GM18498 (cell line): ENCODE data around the gene BEAN1.
"Not testable (repeated sequence)": the region's sequence is repeated elsewhere in the genome, so short reads cannot be mapped to it uniquely, and the experiment has no call there.

Source experiments
- ATAC-seq: cut with Tn5 transposase; IDR thresholded peaks from one replicate; pipeline ENCODE4 v1.9.1; 2021; ENCODE audit warnings: mild to moderate bottlenecking, moderate library complexity; ENCODE audit not compliant: unreplicated experiment

BEAN1 gene

DNA sequence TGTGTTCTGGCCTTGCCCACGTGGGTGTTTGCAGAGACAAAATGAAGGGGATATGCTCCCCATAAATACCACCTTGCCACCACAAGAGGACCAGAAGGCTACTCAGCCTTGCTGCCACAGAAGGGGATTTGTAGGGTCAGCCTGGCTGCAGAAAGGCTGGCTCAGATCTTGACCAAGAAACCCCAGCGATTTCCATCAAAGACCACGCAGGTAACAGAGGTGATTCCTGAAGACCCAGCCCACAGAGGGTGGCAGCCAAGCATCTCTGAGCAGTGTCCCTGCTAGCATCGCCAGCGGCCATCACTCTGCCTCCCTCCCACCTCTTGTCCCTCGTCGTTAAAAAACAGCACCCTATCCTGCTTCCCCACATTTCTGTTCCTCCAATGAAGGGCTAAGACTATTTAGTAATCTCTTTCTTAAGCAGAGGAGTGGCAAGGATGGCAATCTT lies 54.9 kb downstream of the BEAN1 start:
- ATAC-seq = no peak

DNA sequence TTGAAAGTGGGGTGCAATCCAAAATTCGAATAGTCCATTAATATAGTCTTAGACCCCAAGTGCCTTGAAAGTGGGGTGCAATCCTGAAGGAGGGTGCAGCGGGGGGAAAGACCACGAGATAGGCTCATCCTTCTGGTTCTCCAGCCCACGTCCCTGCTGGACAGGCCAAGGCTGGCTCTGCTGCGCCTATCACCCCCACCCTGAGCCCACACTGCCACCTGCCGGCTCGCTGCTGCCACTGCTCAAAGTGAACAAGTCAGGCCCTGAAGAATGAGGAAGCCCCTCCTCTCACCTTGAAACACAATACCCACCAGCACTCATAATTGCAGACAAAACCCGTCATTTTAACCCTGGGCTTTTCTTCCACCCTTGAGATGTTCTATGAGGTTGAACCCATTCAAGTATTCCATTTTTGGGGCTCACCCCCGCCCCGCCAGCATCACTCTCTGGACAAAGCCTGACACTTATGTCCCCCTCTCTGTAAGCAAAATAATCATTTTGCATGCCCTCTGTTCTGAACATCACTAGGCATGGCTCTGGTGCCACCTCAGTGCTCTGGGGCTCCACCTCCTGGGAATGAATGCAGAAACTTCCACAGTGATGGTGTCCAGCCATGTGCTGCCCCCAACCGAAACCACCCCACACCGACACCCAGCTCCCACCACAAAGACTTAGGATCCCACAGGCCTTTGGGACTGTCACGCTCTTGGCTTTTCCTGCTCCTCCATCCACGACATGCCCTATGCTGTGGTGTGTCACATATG lies 56.8 kb downstream of the BEAN1 start:
- ATAC-seq = peak; percentile 73

DNA sequence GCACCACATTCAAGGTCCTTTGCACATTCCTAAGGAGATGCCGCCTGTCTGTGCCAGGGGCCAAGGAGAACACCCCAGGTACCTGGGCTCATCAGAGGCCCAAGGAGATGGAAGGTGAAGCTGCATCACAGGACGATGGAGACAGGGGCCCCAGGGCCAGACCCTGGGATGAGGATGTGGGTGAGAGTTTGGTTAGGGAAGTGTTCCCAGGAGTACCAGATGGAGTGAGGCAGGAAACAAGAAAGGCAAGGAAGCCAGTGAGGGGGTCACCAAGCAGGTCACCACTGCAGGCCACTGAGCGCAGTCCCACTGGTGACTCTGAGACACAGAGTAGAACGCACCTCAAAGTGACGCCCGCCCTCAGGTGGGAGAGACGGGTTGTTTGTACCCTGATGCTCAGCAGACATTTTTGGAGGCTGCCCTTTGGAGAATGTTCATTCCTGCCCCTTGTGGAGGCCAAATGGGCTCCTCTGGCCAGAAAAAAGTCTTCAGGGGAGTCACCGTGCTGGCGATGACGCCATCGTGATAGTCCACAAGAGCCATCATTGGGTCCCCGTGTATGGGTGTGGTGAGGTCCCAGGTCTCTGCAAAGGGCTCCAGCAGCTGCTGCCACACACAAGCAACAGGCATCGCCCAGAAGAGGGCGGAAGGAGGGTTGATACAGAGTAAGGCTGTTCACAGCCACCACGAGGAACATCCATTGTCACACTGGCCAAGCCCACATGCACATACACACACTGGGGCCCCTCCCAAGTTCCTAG lies 57.5 kb downstream of the BEAN1 start:
- ATAC-seq = no peak

DNA sequence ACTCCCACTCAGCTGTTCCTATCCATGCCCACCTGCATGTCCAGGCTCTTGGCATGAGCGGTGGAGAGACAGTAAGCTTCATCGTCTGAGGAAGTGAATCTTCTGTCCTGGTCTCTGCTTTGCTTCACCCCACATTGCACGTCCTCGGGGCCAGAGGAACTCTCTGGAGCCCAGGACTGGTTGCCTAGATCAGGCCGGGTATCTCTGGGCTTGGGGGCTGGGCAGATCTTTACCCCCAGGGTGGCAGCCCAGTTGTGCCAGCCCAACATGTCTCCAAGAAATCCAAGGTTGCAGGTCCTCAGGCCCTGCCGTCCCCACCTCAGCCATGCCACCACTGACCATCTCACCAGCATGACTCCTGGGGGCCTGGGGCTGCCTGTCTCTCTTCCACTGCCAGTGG lies 58.3 kb downstream of the BEAN1 start:
- ATAC-seq = no peak

DNA sequence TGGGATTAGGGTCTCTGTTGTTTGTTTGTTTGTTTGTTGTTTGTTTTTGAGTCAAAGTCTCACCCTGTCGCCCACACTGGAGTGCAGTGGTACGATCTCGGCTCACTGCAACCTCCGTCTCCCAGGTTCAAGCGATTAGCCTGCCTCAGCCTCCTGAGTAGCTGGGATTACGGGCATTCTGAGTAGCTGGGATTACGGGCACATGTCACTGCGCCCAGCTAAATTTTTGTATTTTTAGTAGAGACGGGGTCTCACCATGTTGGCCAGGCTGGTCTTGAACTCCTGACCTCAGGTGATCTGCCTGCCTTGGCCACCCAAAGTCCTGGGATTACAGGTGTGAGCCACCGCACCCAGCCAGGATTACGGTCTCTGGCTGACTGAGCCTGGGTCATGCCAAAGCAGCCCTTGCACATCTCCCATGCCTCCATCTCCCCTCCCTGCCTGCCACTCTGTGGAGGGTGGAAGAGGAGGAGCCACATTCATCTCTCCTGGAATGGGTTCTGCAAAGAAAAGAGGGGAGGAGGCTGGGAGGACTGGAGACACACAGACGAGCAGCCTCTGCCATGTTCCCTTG lies 59.2 kb downstream of the BEAN1 start:
- ATAC-seq = no peak

DNA sequence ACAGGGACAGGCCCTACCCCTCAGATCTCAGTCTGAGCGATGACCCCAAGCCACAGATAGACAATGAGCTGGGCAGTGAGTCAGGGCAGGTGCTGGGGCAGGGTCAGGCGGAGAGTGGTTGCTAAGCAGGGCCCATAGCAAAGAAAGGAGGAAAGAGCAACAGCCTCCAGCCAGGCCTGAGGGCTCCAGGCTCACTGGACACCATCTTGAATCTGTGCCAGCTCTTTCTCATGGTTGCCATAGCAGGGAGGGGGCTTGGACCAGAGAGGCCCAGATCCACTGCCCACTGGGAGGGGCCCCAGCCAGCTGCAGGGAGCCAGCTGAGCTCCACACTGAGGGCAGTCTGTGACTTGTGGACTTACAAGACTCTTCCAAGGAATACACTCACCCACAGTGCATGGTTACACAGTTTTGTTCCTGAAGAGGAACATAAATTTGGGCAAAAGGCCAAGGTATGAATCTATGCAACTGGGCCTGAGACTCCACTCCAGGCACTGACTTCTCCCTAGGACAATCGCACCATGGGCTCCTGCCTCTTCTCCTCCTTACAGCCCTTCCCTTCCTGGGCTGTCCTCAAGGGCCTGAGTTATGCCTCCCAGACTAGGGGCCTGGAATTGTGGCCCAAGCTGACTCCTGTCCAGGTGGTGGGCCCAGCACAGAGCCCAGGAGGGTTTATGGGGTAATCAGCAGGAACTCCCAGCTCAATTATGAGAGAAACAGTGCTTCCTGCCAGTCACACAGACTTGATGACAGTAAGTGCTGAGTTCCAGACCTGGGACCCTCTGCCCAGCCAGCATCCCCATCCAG lies 59.9 kb downstream of the BEAN1 start:
- no peak for ATAC-seq

DNA sequence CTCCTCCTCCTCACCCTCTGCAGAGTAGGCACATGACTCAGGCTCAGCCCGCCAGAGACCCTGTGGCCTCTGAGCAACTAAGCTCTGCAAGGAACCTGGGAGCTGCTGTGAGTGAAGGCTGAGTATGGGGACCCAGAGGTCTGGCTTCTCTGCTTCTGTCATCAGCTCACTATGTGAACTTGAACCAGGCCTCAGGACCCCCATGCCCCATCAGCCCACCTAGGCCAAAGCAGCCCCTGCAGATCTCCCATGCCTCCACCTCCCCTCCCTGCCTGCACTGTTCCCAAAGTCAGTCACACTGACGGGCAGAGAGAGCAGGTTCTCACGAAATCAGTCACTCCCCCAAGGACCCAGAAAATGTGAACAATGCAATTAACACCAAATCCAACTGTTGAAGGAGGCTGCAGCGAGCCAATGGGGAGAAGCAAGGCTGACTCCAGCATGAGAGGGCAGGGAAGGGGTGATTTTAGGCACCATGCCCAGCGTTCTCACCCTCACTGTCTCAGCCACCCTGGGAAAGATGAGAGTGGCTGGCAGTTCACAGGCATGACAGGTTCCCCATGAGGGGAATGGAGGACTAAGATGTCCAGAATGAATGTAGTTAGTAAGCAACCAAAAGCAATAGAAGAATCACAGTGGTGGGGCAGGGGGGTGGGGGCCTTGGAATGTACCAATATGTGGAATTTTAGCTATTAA lies 60.6 kb downstream of the BEAN1 start:
- ATAC-seq = no peak

DNA sequence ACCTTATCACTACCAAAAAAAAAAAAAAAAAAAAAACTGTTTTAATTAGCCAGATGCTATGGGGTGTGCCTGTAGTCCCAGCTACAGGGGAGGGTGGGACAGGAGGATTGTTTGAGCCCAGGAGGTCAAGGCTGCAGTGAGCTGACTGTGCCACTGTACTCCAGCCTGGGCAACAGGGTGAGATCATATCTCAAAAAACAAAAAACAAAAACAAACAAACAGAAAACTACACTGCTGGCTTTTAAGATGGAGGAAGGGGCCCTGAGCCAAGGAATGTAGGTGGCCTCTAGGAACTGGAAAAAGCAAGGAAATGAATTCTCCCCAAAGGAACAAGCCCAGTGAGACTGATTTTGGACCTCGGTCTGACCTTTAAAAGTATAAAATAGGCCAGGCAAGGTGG lies 61.4 kb downstream of the BEAN1 start:
- ATAC-seq = no peak

DNA sequence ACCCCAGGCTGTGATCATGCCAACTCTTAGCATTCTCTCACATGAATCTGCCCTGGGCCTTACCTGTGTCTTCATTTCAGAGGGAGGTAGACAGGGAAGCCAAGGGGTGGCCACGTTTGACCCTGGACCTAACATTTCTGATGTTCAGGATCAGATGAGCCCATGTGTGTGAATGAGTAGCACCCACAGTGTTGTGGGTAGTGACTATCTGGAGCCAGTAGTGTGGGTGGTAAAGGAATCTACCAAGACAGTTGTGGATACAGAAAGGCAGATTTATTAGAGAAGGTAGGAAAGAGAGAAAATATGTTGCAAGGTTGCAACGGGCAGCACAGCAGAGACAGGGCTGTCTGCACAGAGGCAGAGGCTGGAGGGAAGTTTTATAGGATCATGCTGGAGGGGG lies 62.3 kb downstream of the BEAN1 start:
- ATAC-seq = no peak

DNA sequence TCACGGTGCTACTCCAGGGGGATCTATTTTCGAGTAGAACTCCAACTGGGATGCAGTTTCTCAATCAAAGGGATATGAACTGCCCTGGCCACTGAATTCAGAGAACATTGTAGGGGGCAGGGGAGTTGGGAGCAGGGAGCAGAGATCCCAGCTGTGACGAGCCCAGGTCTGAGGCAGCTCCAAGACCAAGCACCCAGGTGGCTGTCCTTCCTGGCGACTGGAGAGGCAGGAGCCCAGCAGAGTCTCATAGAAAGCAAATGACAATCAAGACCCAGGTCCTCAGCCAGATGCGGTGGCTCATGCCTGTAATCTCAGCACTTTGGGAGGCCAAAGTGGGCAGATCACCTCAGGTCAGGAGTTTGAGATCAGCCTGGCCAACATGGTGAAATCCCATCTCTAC lies 62.7 kb downstream of the BEAN1 start:
- no peak for ATAC-seq

DNA sequence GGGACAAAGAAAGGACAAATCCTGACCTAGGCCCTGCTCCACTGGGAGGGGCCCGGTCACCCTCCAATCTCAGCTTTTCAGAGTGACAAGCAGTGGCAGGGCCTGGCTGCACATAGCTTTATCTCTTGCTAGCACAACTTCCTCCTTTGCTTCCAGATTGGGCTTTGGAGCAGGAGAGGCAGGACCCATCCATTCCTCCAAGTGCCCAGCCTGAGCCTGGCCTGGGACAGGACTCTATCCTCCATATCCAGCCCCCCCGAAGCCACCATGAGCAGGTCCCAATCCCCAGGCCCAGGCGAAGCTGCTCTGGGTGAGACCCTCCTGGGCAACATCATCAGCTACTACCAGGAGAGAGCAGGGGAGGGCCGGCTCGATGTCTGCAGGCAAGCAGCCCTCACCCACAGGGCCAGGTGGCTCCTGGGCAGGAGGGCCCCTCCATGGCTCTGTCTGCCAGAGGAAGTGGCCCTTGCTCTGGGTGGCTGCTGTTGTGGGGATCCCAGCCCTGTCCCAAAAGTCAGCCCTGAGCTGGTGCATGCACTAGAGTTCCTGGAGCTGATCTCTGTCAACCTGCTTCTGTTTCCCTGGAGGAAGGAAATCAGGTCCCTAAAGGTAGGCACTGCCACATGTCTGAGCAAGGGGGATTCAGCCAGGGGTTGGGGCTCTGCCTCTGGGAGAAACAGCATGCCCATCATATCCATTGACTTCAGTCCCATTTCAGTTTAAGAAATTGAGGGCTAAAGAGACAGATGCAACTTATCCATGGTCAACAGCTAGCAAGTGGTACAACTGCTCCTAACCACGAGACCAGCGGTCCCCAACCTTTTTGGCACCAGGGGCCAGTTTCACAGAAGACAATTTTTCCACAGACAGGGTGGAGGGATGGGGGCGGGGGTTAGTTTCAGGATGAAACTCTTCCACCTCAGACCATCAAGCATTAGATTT lies 64.0 kb downstream of the BEAN1 start:
- ATAC-seq = no peak

DNA sequence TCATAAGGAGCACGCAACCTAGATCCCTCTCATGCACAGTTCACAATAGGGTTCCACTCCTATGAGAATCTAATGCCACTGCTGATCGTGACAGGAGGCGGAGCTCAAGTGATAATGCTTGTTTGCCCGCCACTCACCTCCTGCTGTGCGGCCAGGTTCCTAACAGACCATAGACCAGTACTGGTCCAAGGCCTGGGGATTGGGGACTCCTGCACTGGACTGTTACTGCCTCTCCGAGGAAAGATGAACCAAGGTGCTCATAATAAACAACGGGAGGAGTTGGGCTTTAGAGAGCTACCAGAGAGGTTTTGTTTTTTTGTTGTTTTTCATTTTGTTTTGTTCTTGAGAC lies 64.6 kb downstream of the BEAN1 start:
- no peak for ATAC-seq

DNA sequence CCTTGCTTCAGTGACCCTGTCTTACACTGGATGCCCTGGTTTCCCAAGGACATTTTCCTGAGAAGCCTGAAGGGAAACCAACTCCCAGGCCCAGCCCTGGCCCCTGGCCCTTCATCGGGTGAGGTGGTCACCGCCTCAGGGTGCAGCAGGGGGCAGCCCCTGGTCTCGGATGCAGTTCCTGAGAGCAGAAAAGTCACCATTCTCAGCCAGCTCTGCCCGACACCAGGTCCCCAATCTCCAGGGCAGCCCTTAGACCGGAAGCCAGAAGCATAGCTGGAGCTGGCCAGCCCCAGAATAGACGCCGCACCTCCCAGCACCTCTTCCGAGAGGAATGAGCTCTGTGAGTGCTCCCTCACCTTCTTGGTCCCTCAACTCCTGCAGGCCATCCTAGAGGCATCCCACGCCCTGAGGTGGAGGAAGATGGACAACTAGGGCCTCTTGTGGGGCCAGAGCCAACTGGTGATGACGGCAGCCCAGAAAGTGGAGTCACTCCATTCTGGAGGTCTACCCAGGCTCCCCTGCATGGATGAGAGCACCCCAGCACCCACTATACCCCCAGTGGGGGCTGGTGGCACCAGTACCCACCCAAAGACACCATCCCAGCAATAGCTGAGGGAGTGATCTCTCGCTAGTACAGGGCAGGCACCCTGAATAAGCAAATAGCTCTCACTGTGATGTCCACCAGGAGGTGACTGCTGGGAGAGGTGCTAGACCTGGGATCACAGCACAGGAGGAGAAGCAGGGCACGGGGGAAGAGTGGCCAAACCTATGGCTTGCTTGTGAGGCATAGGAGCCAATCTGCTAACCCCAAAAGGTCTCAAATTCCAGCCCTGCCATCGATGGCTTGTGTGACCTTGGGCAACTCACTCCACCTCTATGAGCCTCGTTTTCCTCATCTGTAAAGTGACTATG lies 66.7 kb downstream of the BEAN1 start:
- no peak for ATAC-seq

DNA sequence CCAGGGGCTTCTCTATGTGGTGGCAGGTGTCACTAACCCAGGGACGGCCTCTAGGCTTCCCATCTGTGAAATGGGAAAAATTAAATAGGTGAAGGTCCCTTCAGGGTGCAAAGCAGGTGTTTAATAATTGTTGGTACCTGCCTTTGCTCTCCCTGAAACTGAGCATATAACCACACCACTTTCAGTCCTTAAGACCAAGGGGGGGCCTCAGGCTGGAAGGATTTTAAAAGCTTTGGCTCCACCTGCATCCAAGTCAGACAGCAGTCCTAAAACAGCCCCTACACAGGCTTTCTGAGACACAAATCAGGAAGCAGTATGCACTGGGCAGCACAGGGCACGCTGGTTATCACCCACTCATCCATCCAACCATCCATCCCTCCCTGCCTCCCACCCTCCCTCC lies 67.8 kb downstream of the BEAN1 start:
- no peak for ATAC-seq

DNA sequence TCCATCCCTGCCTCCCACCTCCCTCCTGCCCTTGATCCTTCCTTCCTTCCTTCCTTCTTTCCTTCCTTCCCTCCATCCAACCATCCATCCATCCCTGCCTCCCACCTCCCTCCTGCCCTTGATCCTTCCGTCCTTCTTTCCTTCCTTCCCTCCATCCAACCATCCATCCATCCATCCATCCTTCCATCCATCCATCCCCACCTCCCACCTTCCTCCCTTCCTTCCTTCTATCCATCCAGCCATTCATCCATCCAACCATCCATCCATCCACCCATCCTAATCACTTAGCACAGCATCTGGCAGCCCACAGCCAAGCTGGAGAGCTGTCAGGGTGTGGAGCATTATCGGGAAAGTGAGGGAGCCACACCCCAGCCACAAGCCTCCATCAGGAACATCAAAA lies 68.3 kb downstream of the BEAN1 start:
- ATAC-seq = no peak

DNA sequence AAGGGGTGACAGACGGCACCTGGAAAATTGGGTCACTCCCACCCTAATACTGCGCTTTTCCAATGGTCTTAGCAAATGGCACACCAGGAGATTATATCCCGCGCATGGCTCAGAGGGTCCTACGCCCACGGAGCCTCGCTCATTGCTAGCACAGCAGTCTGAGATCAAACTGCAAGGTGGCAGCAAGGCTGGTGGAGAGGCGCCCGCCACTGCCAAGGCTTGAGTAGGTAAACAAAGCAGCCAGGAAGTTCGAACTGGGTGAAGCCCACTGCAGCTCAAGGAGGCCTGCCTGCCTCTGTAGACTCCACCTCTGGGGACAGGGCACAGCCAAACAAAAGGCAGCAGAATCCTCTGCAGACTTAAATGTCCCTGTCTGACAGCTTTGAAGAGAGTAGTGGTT lies 69.1 kb downstream of the BEAN1 start:
- not testable (repeated sequence) for ATAC-seq

DNA sequence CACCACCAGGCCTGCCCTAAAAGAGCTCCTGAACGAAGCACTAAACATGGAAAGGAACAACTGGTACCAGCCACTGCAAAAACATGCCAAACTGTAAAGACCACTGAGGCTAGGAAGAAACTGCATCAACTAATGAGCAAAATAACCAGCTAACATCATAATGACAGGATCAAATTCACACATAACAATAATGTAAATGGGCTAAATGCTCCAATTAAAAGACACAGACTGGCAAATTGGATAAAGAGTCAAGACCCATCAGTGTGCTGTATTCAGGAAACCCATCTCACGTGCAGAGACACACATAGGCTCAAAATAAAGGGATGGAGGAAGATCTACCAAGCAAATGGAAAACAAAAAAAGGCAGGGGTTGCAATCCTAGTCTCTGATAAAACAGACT lies 70.8 kb downstream of the BEAN1 start:
- not testable (repeated sequence) for ATAC-seq

DNA sequence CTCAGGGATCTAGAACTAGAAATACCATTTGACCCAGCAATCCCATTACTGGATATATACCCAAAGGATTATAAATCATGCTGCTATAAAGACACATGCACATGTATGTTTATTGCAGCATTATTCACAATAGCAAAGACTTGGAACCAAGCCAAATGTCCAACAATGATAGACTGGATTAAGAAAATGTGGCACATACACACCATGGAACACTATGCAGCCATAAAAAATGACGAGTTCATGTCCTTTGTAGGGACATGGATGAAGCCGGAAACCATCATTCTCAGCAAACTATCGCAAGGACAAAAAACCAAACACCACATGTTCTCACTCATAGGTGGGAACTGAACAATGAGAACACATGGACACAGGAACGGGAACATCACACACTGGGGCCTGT lies 74.5 kb downstream of the BEAN1 start:
- not testable (repeated sequence) for ATAC-seq
